Panc1 (cell line): Measurements from ENCODE around the gene UGT1A5. TPM values are rescaled to one million over a fixed set of nuclear protein-coding genes. Genes with fewer than 3 reads are reported as not detected.

Experiments used
- ATAC-seq: fragments of 200-7000 bp; cut with Tn5 transposase; 2 replicates; pipeline ENCODE4 v1.9.1; 2020; ENCODE audit warnings: mild to moderate bottlenecking, moderate library complexity
- BruUV-seq: library from RNA; stranded (reverse); fragments of 400-500 nt; replicated peaks from 2 replicates; lab custom pipeline; 2021; lab: Mats Ljungman, UMichigan
- CTCF ChIA-PET: fragments of 300-600 bp; sonication (Branson Sonifier 250); formaldehyde crosslinking; loops from one replicate; lab custom pipeline; 2022; ENCODE audit warnings: antibody characterized with exemption; lab: Charles Lee
- POLR2A ChIA-PET: fragments of 300-600 bp; sonication (Branson Sonifier 250); formaldehyde crosslinking; loops from one replicate; lab custom pipeline; 2022; ENCODE audit warnings: antibody characterized with exemption; lab: Charles Lee
- DNase-seq: peaks from one replicate; pipeline ENCODE4 v3.0.0-alpha.2; 2010; ENCODE audit warnings: low read depth, low spot score
- H3K27ac ChIP-seq: 2 replicates; pipeline ENCODE4 v1.5.1; 2011; ENCODE audit warnings: mild to moderate bottlenecking, low read length, inconsistent platforms
- H3K27me3 ChIP-seq: fragments of 200-500 bp; sonication (Bioruptor generic); 2 replicates; pipeline ENCODE4 v1.6.0; 2014; ENCODE audit warnings: low read length, inconsistent platforms; ENCODE audit not compliant: control insufficient read depth, insufficient read depth
- H3K36me3 ChIP-seq: fragments of 200-500 bp; sonication (Bioruptor generic); 2 replicates; pipeline ENCODE4 v1.5.1; 2014; ENCODE audit warnings: inconsistent platforms, mild to moderate bottlenecking, low read length, moderate library complexity; ENCODE audit not compliant: control insufficient read depth, insufficient read depth
- H3K4me1 ChIP-seq: 2 replicates; pipeline ENCODE4 v1.5.1; 2011; ENCODE audit warnings: inconsistent platforms, mild to moderate bottlenecking, low read length, moderate library complexity; ENCODE audit not compliant: control insufficient read depth, insufficient read depth
- H3K4me3 ChIP-seq, 2 experiments: 2 replicates each; pipeline ENCODE4 v1.5.1; 2011 to 2012; ENCODE audit warnings: low read depth in 2 of 2, low read length in 2 of 2, mild to moderate bottlenecking in 2 of 2, inconsistent platforms in 1 of 2, moderate library complexity in 1 of 2
- H3K9me3 ChIP-seq: fragments of 200-500 bp; sonication (Bioruptor generic); 2 replicates; pipeline ENCODE4 v1.5.1; 2014; ENCODE audit warnings: low read depth, mild to moderate bottlenecking, inconsistent platforms, low read length, moderate library complexity; ENCODE audit not compliant: control insufficient read depth, insufficient read depth
- CTCF ChIP-seq: fragments of 450-650 bp; IDR thresholded peaks from 2 replicates; pipeline ENCODE4 v1.5.1; 2017; ENCODE audit warnings: mild to moderate bottlenecking
- POLR2AphosphoS5 ChIP-seq: IDR thresholded peaks from 2 replicates; pipeline ENCODE4 v1.6.1; 2012; ENCODE audit warnings: mild to moderate bottlenecking, low read depth, low read length, moderate library complexity
- SIN3A ChIP-seq: IDR thresholded peaks from 2 replicates; pipeline ENCODE4 v1.6.1; 2012; ENCODE audit warnings: low read depth, mild to moderate bottlenecking, low read length, moderate library complexity, borderline replicate concordance; ENCODE audit not compliant: insufficient read depth
- TCF7L2 ChIP-seq: IDR thresholded peaks from 2 replicates; pipeline ENCODE4 v1.6.1; 2011; ENCODE audit warnings: mild to moderate bottlenecking, low read depth, low read length, inconsistent platforms
- in situ Hi-C: cut with HindIII; loops from 2 replicates; pipeline ENCODE4 v1.10.0; 2016; ENCODE audit warnings: low sequenced_read_pairs, low pct_unique_long_range_greater_than_20kb
- intact Hi-C: fragments of 100-400 bp; cut with micrococcal nuclease; formaldehyde crosslinking; loops from one replicate; pipeline ENCODE4 v1.10.0; 2022; ENCODE audit not compliant: unreplicated experiment
- total RNA-seq: library from RNA; stranded (reverse); gene quantifications from one replicate; pipeline ENCODE4 v1.2.1, GENCODE V29; 2021; ENCODE audit not compliant: unreplicated experiment
- TF ChIP-seq, protein P1 (sequence below), 2 experiments: IDR thresholded peaks; 2 replicates each; pipeline ENCODE4 v1.6.1; 2011 to 2012; ENCODE audit warnings: low read depth in 2 of 2, control low read depth in 1 of 2, low read length in 1 of 2, mild to moderate bottlenecking in 1 of 2, moderate library complexity in 1 of 2; ENCODE audit not compliant: insufficient read depth in 1 of 2

Gene UGT1A5
- total RNA-seq, 1 experiment from 2014 or later, result not detected

DNA sequence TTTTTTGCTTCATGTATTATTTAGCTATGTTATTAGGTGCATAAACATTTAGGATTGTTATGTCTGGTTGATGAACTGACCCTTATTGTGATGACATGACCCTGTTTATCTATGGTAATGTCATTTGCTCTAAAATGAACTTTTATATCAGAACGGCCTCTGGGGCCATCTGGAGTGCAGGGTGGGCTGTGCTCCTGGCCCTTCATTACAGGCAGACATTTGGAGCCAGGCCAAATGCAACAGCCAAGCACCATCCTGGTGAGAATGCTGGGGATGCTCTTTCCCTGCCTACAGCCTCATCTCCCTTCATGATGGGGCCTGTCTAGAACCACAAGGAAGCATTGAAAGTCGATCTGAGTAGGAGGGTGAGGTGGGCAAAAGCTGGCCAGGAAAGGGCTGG lies 103.6 kb downstream of the UGT1A5 start:
- no peak for ATAC-seq
- Histone ChIP-seq H3K9me3 (no peaks in the 10 kb centered on the region), H3K4me3 (no peak overlapping the region), H3K4me1 (no peaks in the 10 kb centered on the region), H3K36me3 (no peaks in the 10 kb centered on the region), H3K27ac (no peak overlapping the region), H3K27me3 (no peaks in the 10 kb centered on the region)
- in situ Hi-C loops, result no loop called here
- intact Hi-C loops, result no loop called here
- no TSS peak for BruUV-seq
- ChIA-PET POLR2A (interaction anchor here (0.6 kb wide), 1 partner anchor 306 kb away, joined by 4 read pairs; no protein-coding TSS in a partner anchor), CTCF (no interaction called here)
- DNase-seq, result no peak
- TF ChIP-seq, protein P1, sequence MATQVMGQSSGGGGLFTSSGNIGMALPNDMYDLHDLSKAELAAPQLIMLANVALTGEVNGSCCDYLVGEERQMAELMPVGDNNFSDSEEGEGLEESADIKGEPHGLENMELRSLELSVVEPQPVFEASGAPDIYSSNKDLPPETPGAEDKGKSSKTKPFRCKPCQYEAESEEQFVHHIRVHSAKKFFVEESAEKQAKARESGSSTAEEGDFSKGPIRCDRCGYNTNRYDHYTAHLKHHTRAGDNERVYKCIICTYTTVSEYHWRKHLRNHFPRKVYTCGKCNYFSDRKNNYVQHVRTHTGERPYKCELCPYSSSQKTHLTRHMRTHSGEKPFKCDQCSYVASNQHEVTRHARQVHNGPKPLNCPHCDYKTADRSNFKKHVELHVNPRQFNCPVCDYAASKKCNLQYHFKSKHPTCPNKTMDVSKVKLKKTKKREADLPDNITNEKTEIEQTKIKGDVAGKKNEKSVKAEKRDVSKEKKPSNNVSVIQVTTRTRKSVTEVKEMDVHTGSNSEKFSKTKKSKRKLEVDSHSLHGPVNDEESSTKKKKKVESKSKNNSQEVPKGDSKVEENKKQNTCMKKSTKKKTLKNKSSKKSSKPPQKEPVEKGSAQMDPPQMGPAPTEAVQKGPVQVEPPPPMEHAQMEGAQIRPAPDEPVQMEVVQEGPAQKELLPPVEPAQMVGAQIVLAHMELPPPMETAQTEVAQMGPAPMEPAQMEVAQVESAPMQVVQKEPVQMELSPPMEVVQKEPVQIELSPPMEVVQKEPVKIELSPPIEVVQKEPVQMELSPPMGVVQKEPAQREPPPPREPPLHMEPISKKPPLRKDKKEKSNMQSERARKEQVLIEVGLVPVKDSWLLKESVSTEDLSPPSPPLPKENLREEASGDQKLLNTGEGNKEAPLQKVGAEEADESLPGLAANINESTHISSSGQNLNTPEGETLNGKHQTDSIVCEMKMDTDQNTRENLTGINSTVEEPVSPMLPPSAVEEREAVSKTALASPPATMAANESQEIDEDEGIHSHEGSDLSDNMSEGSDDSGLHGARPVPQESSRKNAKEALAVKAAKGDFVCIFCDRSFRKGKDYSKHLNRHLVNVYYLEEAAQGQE (IDR thresholded peaks at IDR 0.05; ENCODE audit: insufficient read depth in 1 of 2, low read depth in 2 of 2, low read length in 1 of 2), result no peak
- TF ChIP-seq POLR2AphosphoS5, result no peak
- TF ChIP-seq CTCF, result no peak
- TF ChIP-seq SIN3A, result no peak
- TF ChIP-seq TCF7L2, result no peak

DNA sequence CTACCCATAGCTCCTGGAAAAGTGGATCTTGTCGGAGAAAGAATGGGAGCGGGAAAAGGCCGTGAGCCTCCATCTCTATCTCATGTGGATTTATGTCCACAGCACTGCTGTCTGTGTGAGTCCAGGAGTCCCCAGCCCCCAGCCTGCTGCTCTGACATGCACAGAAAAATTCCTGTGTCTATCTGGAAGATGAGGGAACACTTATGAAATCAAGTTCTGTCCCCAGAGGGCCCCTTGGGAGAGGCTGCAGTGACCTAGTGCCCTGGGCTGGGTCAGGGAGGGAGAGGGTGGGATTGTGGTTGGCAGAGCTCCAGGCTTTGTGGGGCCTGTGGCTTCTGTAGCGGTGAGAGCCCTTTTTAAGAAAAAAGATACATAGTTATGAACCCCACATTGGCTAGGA lies 104.1 kb downstream of the UGT1A5 start:
- CTCF ChIA-PET, result no interaction called here
- DNase-seq (no peak), ATAC-seq (no peak)
- POLR2A ChIA-PET, result no interaction called here
- BruUV-seq, result no TSS peak
- no peak overlapping the region for H3K27ac ChIP-seq
- H3K4me3 ChIP-seq, result no peak overlapping the region
- intact Hi-C loops, result no loop called here
- no peaks in the 10 kb centered on the region for H3K9me3 ChIP-seq
- H3K36me3 ChIP-seq, result no peaks in the 10 kb centered on the region
- in situ Hi-C loops, result no loop called here
- no peaks in the 10 kb centered on the region for H3K27me3 ChIP-seq
- TF ChIP-seq CTCF (no peak), POLR2AphosphoS5 (no peak), SIN3A (no peak), TCF7L2 (no peak)
- TF ChIP-seq, protein P1 (IDR thresholded peaks at IDR 0.05; ENCODE audit: insufficient read depth in 1 of 2, low read depth in 2 of 2, low read length in 1 of 2), result no peak
- no peaks in the 10 kb centered on the region for H3K4me1 ChIP-seq
